ENCODE data around the gene KRT82.

- no peak for TF ChIP-seq CTCF (IDR thresholded peaks at IDR 0.05)
- TF ChIP-seq POLR2A (IDR thresholded peaks at IDR 0.05) = no peak
- TF ChIP-seq POLR2AphosphoS5 (IDR thresholded peaks at IDR 0.05) = no peak
Measured at GRCh38 chr12:52427083-52427482, 20.9 kb upstream of the KRT82 start.

All from stomach (tissue), 4 donors.